ENCODE measurements around the gene SYMPK. TPM values are rescaled to one million over a fixed set of nuclear protein-coding genes. Genes with fewer than 3 reads are reported as not detected.

Gene SYMPK
- total RNA-seq, 4 donors from 2014 or later, result 31.0 to 89.0 (median 57.4) TPM

DNA sequence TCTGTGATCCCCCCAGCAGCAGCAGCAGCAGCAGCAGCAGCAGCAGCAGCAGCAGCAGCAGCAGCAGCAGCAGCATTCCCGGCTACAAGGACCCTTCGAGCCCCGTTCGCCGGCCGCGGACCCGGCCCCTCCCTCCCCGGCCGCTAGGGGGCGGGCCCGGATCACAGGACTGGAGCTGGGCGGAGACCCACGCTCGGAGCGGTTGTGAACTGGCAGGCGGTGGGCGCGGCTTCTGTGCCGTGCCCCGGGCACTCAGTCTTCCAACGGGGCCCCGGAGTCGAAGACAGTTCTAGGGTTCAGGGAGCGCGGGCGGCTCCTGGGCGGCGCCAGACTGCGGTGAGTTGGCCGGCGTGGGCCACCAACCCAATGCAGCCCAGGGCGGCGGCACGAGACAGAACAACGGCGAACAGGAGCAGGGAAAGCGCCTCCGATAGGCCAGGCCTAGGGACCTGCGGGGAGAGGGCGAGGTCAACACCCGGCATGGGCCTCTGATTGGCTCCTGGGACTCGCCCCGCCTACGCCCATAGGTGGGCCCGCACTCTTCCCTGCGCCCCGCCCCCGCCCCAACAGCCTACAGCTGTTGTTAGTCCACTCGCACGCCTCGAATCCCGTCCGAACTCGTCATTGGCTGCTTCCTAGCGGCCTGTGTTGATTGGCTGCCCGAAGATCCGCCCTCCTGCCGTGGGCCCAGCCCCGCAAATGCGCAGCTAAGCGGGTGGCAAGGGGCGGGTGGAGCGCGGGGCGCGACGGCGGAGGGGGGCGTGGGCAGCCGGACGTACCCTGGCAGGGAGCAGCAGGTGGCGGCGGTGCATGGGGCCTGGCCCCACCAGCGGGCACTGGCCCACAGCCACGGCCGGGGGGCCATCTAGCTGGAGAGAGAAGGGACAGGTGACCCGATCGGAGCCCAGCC lies 92.5 kb downstream of the SYMPK start:
- peaks cover 0 to 34% (median 24%) of the 10 kb centered on the region in 4 donors for H3K4me1 ChIP-seq
- peak overlapping the region; percentile 88 to 97 (median 94) for H3K27ac ChIP-seq
- peak; percentile 94 to 96 for DNase-seq (ENCODE audit: low spot score in 2 of 2)
- H3K36me3 ChIP-seq, result peaks cover 0 to 34% (median 0%) of the 10 kb centered on the region in 3 donors
- peak overlapping the region; percentile 62 to 91 (median 83) for H3K4me3 ChIP-seq
- H3K27me3 ChIP-seq, result no peaks in the 10 kb centered on the region
- peak in 1 of 2 donors; percentile 73 for TF ChIP-seq POLR2A (IDR thresholded peaks at IDR 0.05)
- TF ChIP-seq EP300 (IDR thresholded peaks at IDR 0.05), result peak; percentile 66 to 94
- TF ChIP-seq, protein P1, sequence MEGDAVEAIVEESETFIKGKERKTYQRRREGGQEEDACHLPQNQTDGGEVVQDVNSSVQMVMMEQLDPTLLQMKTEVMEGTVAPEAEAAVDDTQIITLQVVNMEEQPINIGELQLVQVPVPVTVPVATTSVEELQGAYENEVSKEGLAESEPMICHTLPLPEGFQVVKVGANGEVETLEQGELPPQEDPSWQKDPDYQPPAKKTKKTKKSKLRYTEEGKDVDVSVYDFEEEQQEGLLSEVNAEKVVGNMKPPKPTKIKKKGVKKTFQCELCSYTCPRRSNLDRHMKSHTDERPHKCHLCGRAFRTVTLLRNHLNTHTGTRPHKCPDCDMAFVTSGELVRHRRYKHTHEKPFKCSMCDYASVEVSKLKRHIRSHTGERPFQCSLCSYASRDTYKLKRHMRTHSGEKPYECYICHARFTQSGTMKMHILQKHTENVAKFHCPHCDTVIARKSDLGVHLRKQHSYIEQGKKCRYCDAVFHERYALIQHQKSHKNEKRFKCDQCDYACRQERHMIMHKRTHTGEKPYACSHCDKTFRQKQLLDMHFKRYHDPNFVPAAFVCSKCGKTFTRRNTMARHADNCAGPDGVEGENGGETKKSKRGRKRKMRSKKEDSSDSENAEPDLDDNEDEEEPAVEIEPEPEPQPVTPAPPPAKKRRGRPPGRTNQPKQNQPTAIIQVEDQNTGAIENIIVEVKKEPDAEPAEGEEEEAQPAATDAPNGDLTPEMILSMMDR (IDR thresholded peaks at IDR 0.05), result peak; percentile 94 to 99 (median 98)
- no peaks in the 10 kb centered on the region for H3K9me3 ChIP-seq
- 2 to 3% methylated on average over 12 to 36 of the region's 79 CpGs for WGBS, 2 donors

DNA sequence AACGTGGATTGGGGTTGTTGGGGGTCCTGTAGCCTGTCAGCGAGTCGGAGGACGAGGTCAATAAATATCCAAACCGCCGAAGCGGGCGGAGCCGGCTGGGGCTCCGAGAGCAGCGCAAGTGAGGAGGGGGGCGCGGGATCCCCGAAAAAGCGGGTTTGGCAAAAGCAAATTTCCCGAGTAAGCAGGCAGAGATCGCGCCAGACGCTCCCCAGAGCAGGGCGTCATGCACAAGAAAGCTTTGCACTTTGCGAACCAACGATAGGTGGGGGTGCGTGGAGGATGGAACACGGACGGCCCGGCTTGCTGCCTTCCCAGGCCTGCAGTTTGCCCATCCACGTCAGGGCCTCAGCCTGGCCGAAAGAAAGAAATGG lies 93.1 kb downstream of the SYMPK start:
- peak overlapping the region; percentile 88 to 97 (median 94) for H3K27ac ChIP-seq

DNA sequence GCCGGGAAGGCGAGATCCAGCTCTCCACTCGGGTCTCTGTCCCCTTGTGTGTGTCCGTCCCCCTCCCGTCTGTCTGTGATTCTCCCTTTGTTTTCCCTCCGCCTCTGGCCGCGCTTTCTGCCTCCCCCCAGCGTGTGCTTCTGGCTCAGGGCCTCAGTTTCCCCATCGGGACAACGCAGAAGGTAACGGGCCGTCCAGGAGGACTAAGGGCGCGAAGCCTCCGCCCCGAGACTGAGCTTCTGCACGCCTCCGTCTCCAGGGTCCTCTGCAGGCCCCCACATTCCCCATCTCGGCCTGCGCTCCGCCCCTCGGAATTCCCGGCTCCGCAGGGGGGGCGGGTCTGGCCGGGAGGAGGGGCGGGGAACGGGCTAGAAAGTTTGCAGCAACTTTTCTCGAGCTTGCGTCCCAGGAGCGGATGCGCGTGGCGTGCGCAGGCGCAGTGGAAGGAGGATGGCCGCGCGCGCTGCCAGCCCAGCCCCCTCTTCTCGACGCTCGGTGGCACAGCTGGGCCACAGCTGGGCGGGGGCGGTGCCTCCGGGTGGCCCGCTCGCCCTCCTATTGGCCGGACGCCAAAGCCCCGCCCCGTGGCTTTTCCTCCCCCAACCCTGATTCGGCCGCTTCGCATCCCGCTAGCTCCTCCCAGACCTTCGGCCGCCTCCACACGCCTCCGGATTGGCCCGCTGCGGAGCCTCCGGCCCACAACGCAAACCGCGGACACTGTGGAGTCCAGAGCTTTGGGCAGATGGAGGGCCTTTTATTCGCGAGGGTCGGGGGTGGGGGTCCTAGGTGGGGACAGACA lies 93.8 kb downstream of the SYMPK start, which contains the start of gene SIX5:
Gene SIX5, minus strand, starts transcription at position 269 of the 799 bp plus-strand sequence. CDS start 408 bp downstream, outside the sequence.
- peak; percentile 90 for TF ChIP-seq POLR2A (IDR thresholded peaks at IDR 0.05)
- TF ChIP-seq, protein P1 (IDR thresholded peaks at IDR 0.05), result no peak
- TF ChIP-seq EP300 (IDR thresholded peaks at IDR 0.05), result peak; percentile 95 to 98
- no peaks in the 10 kb centered on the region for H3K9me3 ChIP-seq
- no peaks in the 10 kb centered on the region for H3K27me3 ChIP-seq
- H3K27ac ChIP-seq, result peak within 1 kb of the TSS; percentile 91 to 99 (median 96)
- peaks cover 0 to 30% (median 0%) of the 10 kb centered on the region in 3 donors for H3K36me3 ChIP-seq
- H3K4me1 ChIP-seq, result peaks cover 0 to 47% (median 33%) of the 10 kb centered on the region in 4 donors
- WGBS, 2 donors, result 0% methylated on average over 43 to 55 of the region's 70 CpGs
- DNase-seq (ENCODE audit: low spot score in 2 of 2), result peak; percentile 96 to 97
- H3K4me3 ChIP-seq, result peak within 1 kb of the TSS; percentile 62 to 91 (median 83)

More for the DNA sequence above, 93.1 kb downstream of the SYMPK start:
- Histone ChIP-seq H3K36me3 (peaks cover 0 to 36% (median 0%) of the 10 kb centered on the region in 3 donors), H3K4me3 (peak overlapping the region; percentile 62 to 91 (median 83)), H3K27me3 (no peaks in the 10 kb centered on the region), H3K9me3 (no peaks in the 10 kb centered on the region), H3K4me1 (peaks cover 0 to 41% (median 28%) of the 10 kb centered on the region in 4 donors)
- DNase-seq (ENCODE audit: low spot score in 2 of 2), result peak in 1 of 2 donors; percentile 48
- no peak for TF ChIP-seq EP300 (IDR thresholded peaks at IDR 0.05)
- TF ChIP-seq, protein P1 (IDR thresholded peaks at IDR 0.05), result no peak
- TF ChIP-seq POLR2A (IDR thresholded peaks at IDR 0.05), result no peak
- 0 to 3% methylated on average over 16 to 28 of the region's 28 CpGs for WGBS, 2 donors

DNA sequence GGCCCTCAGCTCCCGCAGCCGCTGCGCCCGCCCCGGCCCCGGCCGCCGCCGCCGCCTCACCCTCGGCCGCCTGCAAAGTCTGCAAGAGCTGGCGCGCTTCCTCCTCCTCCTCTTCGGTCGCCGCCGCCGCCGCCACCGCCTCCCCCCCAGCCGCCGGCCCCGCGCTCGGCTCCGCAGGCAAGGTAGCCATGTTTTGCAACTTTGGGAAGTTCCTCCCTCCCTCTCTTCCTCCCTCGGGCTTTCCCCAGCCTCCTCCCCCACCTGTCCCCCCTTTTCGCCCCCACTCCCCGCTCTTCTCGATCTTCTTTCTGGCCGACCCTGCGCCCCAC lies 94.3 kb downstream of the SYMPK start:
- Histone ChIP-seq H3K27me3 (no peaks in the 10 kb centered on the region), H3K4me1 (peaks cover 0 to 52% (median 38%) of the 10 kb centered on the region in 4 donors), H3K27ac (peak overlapping the region; percentile 91 to 99 (median 96)), H3K4me3 (peak overlapping the region; percentile 54 to 91 (median 83)), H3K36me3 (peaks cover 0 to 27% (median 0%) of the 10 kb centered on the region in 3 donors), H3K9me3 (no peaks in the 10 kb centered on the region)
- no peak for DNase-seq (ENCODE audit: low spot score in 2 of 2)
- WGBS, 2 donors, result 0 to 2% methylated on average over 18 to 21 of the region's 33 CpGs
- TF ChIP-seq POLR2A (IDR thresholded peaks at IDR 0.05) (no peak), EP300 (IDR thresholded peaks at IDR 0.05) (no peak)
- TF ChIP-seq, protein P1 (IDR thresholded peaks at IDR 0.05), result no peak
